ENCODE data around the gene NPY2R. TPM values are rescaled to one million over a fixed set of nuclear protein-coding genes. Genes with fewer than 3 reads are reported as not detected.

NPY2R gene
- total RNA-seq, 1 experiment from 2014 or later, result not detected

- H3K4me3 ChIP-seq (replicated peaks in 1 of 2; ENCODE audit: low read depth in 1 of 2, low read length in 2 of 2), result no peak overlapping the region
- no peak overlapping the region for H3K4me2 ChIP-seq (ENCODE audit: low read length)
- no peak for TF ChIP-seq ATF3 (IDR thresholded peaks at IDR 0.05)
- TF ChIP-seq JUND (IDR thresholded peaks at IDR 0.05), result no peak
- TF ChIP-seq CTCF (IDR thresholded peaks at IDR 0.05 in 2 of 3, conservative IDR thresholded peaks at IDR 0.05 in 1 of 3; ENCODE audit: borderline replicate concordance in 1 of 3, insufficient read depth in 1 of 3, low read depth in 2 of 3, low read length in 2 of 3), result no peak
- TF ChIP-seq EGR1 (IDR thresholded peaks at IDR 0.05; ENCODE audit: low read depth), result no peak
- TF ChIP-seq CBX3 (IDR thresholded peaks at IDR 0.05; ENCODE audit: low read depth), result no peak
- TF ChIP-seq YY1 (IDR thresholded peaks at IDR 0.05; ENCODE audit: extremely low read depth, insufficient replicate concordance, low read depth, low read length), result no peak
- no peak for TF ChIP-seq SIN3A (IDR thresholded peaks at IDR 0.05; ENCODE audit: low read depth)
- TF ChIP-seq POLR2A (IDR thresholded peaks at IDR 0.05; ENCODE audit: borderline replicate concordance, extremely low read depth, insufficient read depth, insufficient read length), result no peak
- no peak for TF ChIP-seq SP1 (IDR thresholded peaks at IDR 0.05; ENCODE audit: low read depth)
- TF ChIP-seq MAX (IDR thresholded peaks at IDR 0.05), result no peak
- TF ChIP-seq ZFX (IDR thresholded peaks at IDR 0.05), result no peak
- TF ChIP-seq TCF7L2 (IDR thresholded peaks at IDR 0.05; ENCODE audit: borderline replicate concordance, extremely low read depth, insufficient read depth, insufficient read length), result no peak
- TF ChIP-seq CEBPB (IDR thresholded peaks at IDR 0.05; ENCODE audit: low read depth), result no peak
- no peak for TF ChIP-seq SRF (IDR thresholded peaks at IDR 0.05; ENCODE audit: low read depth)
- TF ChIP-seq RAD21 (IDR thresholded peaks at IDR 0.05; ENCODE audit: low read depth), result no peak
- ATAC-seq, result no peak
- H3K27ac ChIP-seq (ENCODE audit: low read depth, low read length), result no peak overlapping the region
- no peaks in the 10 kb centered on the region for H3K27me3 ChIP-seq (ENCODE audit: insufficient read depth, low read length)
- intact Hi-C loops (cut with micrococcal nuclease), result no loop called here
- H3K9me2 ChIP-seq (ENCODE audit: insufficient read depth), result no peaks in the 10 kb centered on the region
- no peaks in the 10 kb centered on the region for H3K36me3 ChIP-seq (ENCODE audit: control insufficient read depth in 1 of 2, insufficient read depth in 2 of 2, low read length in 2 of 2)
- no peak overlapping the region for H2AFZ ChIP-seq (ENCODE audit: low read depth, low read length, poor library complexity, severe bottlenecking)
- H4K20me1 ChIP-seq (ENCODE audit: insufficient read depth), result no peaks in the 10 kb centered on the region
- no TSS peak for BruUV-seq (replicated peaks)
- no peak for DNase-seq (ENCODE audit: low read depth, low spot score)
- POLR2A ChIA-PET, result no interaction called here
- no peak overlapping the region for H3K9ac ChIP-seq (ENCODE audit: low read length)
- no peaks in the 10 kb centered on the region for H3K4me1 ChIP-seq (ENCODE audit: control insufficient read depth in 1 of 2, insufficient read depth in 2 of 2, low read length in 2 of 2)
- RAD21 ChIA-PET (ENCODE audit: low non-redundant PET in 1 of 2, low total read pairs in 2 of 2, uncharacterized antibody in 2 of 2, unreplicated experiment in 2 of 2), result no interaction called here
- H3K9me3 ChIP-seq (ENCODE audit: control insufficient read depth in 1 of 2, insufficient read depth in 1 of 2, low read depth in 1 of 2, low read length in 2 of 2), result no peaks in the 10 kb centered on the region
- CTCF ChIA-PET, result no interaction called here
- no peaks in the 10 kb centered on the region for H3K79me2 ChIP-seq (ENCODE audit: insufficient read depth, low read length)
Measured at GRCh38 chr4:155252327-155252726, 43.9 kb downstream of the NPY2R start.

Measured in HCT116 (cell line).